Stomach (tissue), 9 donors: ENCODE measurements around the gene SCAP. TPM values are rescaled to one million over a fixed set of nuclear protein-coding genes. Genes with fewer than 3 reads are reported as not detected.

Source experiments
- DNase-seq, 2 donors: peaks; one replicate each; pipeline versions ENCODE4 v3.0.0 to v3.0.0-alpha.2; 2013 to 2019
- H3K27ac ChIP-seq, 5 donors: fragments of 200-600 bp in 4 of 5; sonication (generic) in 4 of 5; one replicate each; pipeline ENCODE4 v1.5.1; 2013 to 2019; ENCODE audit warnings: mild to moderate bottlenecking in 1 of 5, moderate library complexity in 1 of 5
- H3K27me3 ChIP-seq, 3 donors: fragments of 200-600 bp; sonication (generic); one replicate each; pipeline ENCODE4 v1.5.1; 2017 to 2019; ENCODE audit warnings: mixed run types in 1 of 3
- H3K36me3 ChIP-seq, 4 donors: fragments of 200-600 bp; sonication (generic); 1 replicate in 3 of 4; 2 replicates in 1 of 4; pipeline ENCODE4 v1.5.1; 2016 to 2019
- H3K4me1 ChIP-seq, 4 donors: fragments of 200-600 bp; sonication (generic); one replicate each; pipeline ENCODE4 v1.5.1; 2016 to 2019
- H3K4me3 ChIP-seq, 4 donors: fragments of 200-600 bp; sonication (generic) in 3 of 4; one replicate each; pipeline ENCODE4 v1.5.1; 2016 to 2019; ENCODE audit warnings: mild to moderate bottlenecking in 1 of 4
- H3K9me3 ChIP-seq, 4 donors: fragments of 200-600 bp; sonication (generic); one replicate each; pipeline ENCODE4 v1.5.1; 2016 to 2019
- CTCF ChIP-seq, 7 experiments: fragments of 450-650 bp in 4 of 7; fragments of 200-600 bp in 3 of 7; sonication (generic) in 3 of 7; IDR thresholded peaks; one replicate each; pipeline ENCODE4 v1.5.1; 2016 to 2019; ENCODE audit warnings: antibody characterized with exemption in 7 of 7, control low read depth in 2 of 7, mild to moderate bottlenecking in 1 of 7
- EP300 ChIP-seq: sonication (generic); formaldehyde crosslinking; IDR thresholded peaks from one replicate; pipeline ENCODE4 v1.6.1; 2017; ENCODE audit warnings: antibody characterized with exemption
- POLR2A ChIP-seq, 4 donors: fragments of 450-650 bp; IDR thresholded peaks; one replicate each; pipeline ENCODE4 v1.6.1; 2016; ENCODE audit warnings: antibody characterized with exemption in 4 of 4, control low read depth in 2 of 4, mild to moderate bottlenecking in 1 of 4, moderate library complexity in 1 of 4
- POLR2AphosphoS5 ChIP-seq, 3 donors: sonication (generic); formaldehyde crosslinking; IDR thresholded peaks; one replicate each; pipeline ENCODE4 v1.6.1; 2016; ENCODE audit warnings: antibody characterized with exemption in 3 of 3
- WGBS, 5 donors: extraction: QIAGEN DNeasy Blood & Tissue Kit in 3 of 5; methylation state at CpG; one replicate each; pipeline versions ENCODE4 v1.1.5 to v1.1.7; 2013 to 2018; 5-methylcytosine and 5-hydroxymethylcytosine counted together
- intact Hi-C: fragments of 100-400 bp; cut with DNase I; formaldehyde crosslinking; loops from one replicate; pipeline ENCODE4 v1.15.1; 2023; ENCODE audit warnings: low total_unique reads
- polyA plus RNA-seq, 3 donors: library from polyadenylated mRNA; stranded (reverse); fragments of 200-250 nt; gene quantifications; one replicate each; pipeline ENCODE4 v1.2.3, GENCODE V29; 2013
- total RNA-seq, 5 donors: library from RNA; depleted of rRNA; stranded (reverse); fragments of >200 nt; gene quantifications; one replicate each; pipeline versions ENCODE4 v1.1.0 to v1.2.3, GENCODE V29; 2014 to 2016
- donor health status: healthy with polysubstance abuse.
- donor health status: Bipolar disorder and iron deficiency.
- donor health status: healthy.

Gene SCAP
- total and polyA plus RNA-seq, 8 donors = 15.6 to 223 (median 47.3) TPM

DNA sequence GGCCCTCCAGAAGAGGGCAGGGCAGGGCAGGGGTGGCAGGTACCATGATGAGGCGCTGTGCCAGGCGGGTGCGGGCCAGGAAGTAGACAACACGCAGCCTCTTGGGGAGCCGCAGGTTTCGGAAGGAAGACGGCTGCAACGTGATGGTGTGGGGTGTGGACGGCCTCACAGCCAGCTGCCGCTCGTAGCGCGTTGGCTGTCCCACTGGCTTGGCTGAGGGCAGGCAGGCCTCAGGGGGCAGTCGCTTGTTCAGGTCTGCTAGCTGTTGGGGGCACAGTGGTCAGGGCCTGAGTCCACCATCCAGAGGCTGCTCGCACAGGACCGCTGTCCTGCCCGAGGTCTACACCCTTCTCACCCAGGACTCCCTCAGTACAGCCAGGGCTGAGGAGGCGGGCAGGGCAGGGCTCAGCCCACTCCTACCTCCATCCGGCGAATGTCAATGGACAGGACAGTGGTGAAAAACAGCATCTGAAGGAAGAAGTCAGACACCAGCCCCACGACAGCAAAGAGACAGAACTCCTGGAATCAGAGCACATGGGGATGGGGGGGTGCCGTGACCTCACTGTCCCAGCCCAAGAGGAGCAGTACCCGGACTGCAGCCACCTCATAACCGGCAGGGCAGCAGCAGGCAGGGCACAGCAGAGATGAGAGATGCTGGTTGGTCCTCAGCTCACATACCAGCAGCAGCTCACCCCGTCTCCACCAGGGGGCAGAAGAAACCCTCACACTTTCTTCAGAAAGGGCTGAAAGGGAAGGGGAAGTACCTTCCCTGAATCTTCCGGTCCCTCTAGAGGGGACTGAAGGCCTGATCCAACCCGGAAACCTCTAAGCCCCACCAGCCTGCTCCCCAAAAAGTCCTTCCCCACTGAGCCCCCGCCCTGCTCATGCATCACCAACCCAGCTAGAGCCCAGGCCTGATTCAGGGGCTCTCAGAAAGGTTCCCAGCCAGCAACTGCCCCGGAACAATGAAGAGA, 54.9 kb downstream of the SCAP start:
- peak; percentile 91 to 95 for DNase-seq
- Histone ChIP-seq H3K9me3 (no peaks in the 10 kb centered on the region), H3K4me3 (no peak overlapping the region), H3K27me3 (no peaks in the 10 kb centered on the region), H3K4me1 (peaks cover 12 to 42% (median 31%) of the 10 kb centered on the region in 4 donors), H3K36me3 (peaks cover 43 to 86% (median 83%) of the 10 kb centered on the region in 4 donors), H3K27ac (peak overlapping the region; percentile 60 to 78 (median 74))
- TF ChIP-seq EP300 = no peak
- TF ChIP-seq POLR2AphosphoS5 (IDR thresholded peaks at IDR 0.05) = peak in 1 of 3 donors; percentile 79
- TF ChIP-seq CTCF (IDR thresholded peaks at IDR 0.05) = peak in 5 of 7 experiments; percentile 87 to 95 (median 93)
- 63 to 69% (median 68%) methylated on average over 18 to 29 of the region's 29 CpGs for WGBS, 5 donors
- intact Hi-C loops = loop anchor here (5.0 kb wide), 1 partner anchor 57 kb away; the partner anchor contains the start of gene SCAP

DNA sequence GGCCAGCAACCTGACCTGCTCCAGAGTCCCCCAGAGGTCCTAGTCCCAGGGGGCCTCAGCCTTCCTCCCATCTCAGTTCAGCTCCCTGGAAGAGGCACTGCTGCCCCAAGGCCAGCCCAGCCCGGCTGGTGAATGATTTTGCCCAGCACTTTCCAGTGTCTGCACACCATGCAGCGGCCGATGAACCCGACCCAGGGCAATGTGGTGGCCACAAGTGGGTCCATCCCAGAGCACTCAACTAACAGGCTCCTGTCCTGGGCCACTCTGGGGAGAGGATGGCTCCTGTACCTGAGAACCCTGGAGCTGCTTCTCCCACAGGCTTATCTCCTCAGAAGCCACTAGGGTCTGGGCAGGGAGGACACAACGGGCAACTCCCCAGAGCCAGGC, 55.7 kb downstream of the SCAP start:
- no peak for DNase-seq
- Histone ChIP-seq H3K4me1 (peaks cover 12 to 35% (median 28%) of the 10 kb centered on the region in 4 donors), H3K27me3 (no peaks in the 10 kb centered on the region), H3K27ac (no peak overlapping the region), H3K4me3 (no peak overlapping the region), H3K9me3 (no peaks in the 10 kb centered on the region), H3K36me3 (peaks cover 36 to 86% (median 83%) of the 10 kb centered on the region in 4 donors)
- WGBS, 5 donors = 87 to 97% (median 91%) methylated on average over 5 of the region's 5 CpGs
- TF ChIP-seq POLR2A (IDR thresholded peaks at IDR 0.05) = no peak
- no peak for TF ChIP-seq POLR2AphosphoS5 (IDR thresholded peaks at IDR 0.05)
- TF ChIP-seq CTCF (IDR thresholded peaks at IDR 0.05) = no peak
- TF ChIP-seq EP300 = no peak
- intact Hi-C loops = loop anchor here (5.0 kb wide), 1 partner anchor 57 kb away; the partner anchor contains the start of gene SCAP

DNA sequence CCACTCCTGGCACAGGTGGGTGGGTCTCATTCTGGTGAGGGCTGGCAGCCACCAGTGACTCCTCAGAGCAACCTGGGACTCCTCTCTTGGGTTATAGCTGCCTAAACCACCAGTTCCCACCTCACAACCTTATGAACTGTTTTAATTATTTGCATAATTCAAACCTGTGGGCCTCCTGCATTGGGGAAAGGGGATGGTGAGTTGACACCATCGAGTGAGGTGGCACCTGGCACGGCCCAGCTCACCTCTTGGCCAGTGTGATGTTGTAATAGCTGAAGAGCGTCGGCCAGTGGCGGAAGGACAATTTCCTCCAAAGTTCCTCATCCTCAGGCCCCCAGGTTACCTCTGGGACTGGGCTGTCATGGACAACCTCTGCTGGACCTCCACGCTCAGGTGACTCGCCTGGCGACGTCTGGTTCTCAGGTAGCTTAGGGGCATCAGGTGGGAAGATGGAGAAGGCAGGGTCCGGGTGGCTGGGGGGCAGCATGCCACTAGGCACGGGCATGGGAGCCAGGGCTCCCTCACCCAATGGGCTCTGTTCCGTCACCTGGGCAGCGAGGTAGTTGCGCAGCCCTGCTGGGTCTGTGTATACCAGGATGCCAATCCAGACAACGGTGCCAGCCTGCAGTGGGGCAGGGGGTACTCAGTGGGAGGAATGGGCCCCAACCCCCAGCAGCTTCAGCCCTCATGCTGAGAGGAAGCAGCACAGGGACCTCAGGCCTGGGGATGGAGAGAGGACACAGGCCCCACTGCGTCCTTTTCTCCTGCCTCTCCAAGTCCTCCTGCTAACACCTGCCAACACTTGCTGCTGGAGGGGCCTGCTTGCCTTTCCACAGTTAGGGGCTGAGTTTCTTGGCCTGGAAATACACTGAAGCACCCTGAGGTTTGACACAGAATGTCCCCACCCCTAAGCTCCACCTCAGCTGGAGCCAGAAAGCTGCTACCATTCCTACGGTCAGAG, 56.4 kb downstream of the SCAP start:
- peaks cover 12 to 31% (median 23%) of the 10 kb centered on the region in 4 donors for H3K4me1 ChIP-seq
- 85 to 94% (median 88%) methylated on average over 16 to 17 of the region's 17 CpGs for WGBS, 5 donors
- no peak overlapping the region for H3K27ac ChIP-seq
- TF ChIP-seq EP300 = no peak
- no peak for TF ChIP-seq CTCF (IDR thresholded peaks at IDR 0.05)
- no peak for TF ChIP-seq POLR2AphosphoS5 (IDR thresholded peaks at IDR 0.05)
- no peak for TF ChIP-seq POLR2A (IDR thresholded peaks at IDR 0.05)
- peaks cover 37 to 86% (median 83%) of the 10 kb centered on the region in 4 donors for H3K36me3 ChIP-seq
- intact Hi-C loops = loop anchor here (5.0 kb wide), 1 partner anchor 58 kb away; the partner anchor contains the start of gene SCAP
- H3K27me3 ChIP-seq = no peaks in the 10 kb centered on the region
- no peaks in the 10 kb centered on the region for H3K9me3 ChIP-seq
- DNase-seq = no peak
- no peak overlapping the region for H3K4me3 ChIP-seq
